ENCODE data around the gene KLHDC8B. TPM values are rescaled to one million over a fixed set of nuclear protein-coding genes. Genes with fewer than 3 reads are reported as not detected.
"Not testable (repeated sequence)": the region's sequence is repeated elsewhere in the genome, so short reads cannot be mapped to it uniquely, and the experiment has no call there.

Gene KLHDC8B
- total RNA-seq, 1 experiment from 2014 or later: 6.8 TPM

GRCh38 chr3:49213541-49213943, 42.1 kb downstream of the KLHDC8B start:
- intact Hi-C loops (cut with micrococcal nuclease; ENCODE audit: unreplicated experiment) (no loop called here), in situ Hi-C loops (cut with HindIII; ENCODE audit: low pct_unique_long_range_greater_than_20kb, low sequenced_read_pairs) (no loop called here)
- BruUV-seq (replicated peaks): no TSS peak
- POLR2A ChIA-PET: no interaction called here
- Histone ChIP-seq H3K4me3 (ENCODE audit: low read depth in 2 of 2, low read length in 2 of 2) (no peak overlapping the region), H3K27ac (ENCODE audit: low read length) (no peak overlapping the region), H3K27me3 (ENCODE audit: control insufficient read depth, insufficient read depth, low read length) (no peaks in the 10 kb centered on the region), H3K9me3 (ENCODE audit: control insufficient read depth, insufficient read depth, low read depth, low read length) (no peaks in the 10 kb centered on the region), H3K36me3 (ENCODE audit: control insufficient read depth, insufficient read depth, low read length) (no peaks in the 10 kb centered on the region), H3K4me1 (ENCODE audit: control insufficient read depth, insufficient read depth, low read length) (0 out of 2 replicates have a peak, but pooled peaks cover 2% of the 10 kb centered on the region)
- DNase-seq (ENCODE audit: low read depth, low spot score) (no peak), ATAC-seq (no peak)
- CTCF ChIA-PET: no interaction called here
- no peak for TF ChIP-seq REST (IDR thresholded peaks at IDR 0.05; ENCODE audit: insufficient read depth in 1 of 2, low read depth in 2 of 2, low read length in 1 of 2)
- TF ChIP-seq POLR2AphosphoS5 (IDR thresholded peaks at IDR 0.05; ENCODE audit: low read depth, low read length): no peak
- no peak for TF ChIP-seq TCF7L2 (IDR thresholded peaks at IDR 0.05; ENCODE audit: low read depth, low read length)
- no peak for TF ChIP-seq SIN3A (IDR thresholded peaks at IDR 0.05; ENCODE audit: borderline replicate concordance, insufficient read depth, low read depth, low read length)
- TF ChIP-seq CTCF (IDR thresholded peaks at IDR 0.05): no peak

GRCh38 chr3:49213998-49214397, 42.6 kb downstream of the KLHDC8B start:
- H3K4me1 ChIP-seq (ENCODE audit: control insufficient read depth, insufficient read depth, low read length): 0 out of 2 replicates have a peak, but pooled peaks cover 2% of the 10 kb centered on the region
- no peaks in the 10 kb centered on the region for H3K27me3 ChIP-seq (ENCODE audit: control insufficient read depth, insufficient read depth, low read length)
- no peaks in the 10 kb centered on the region for H3K36me3 ChIP-seq (ENCODE audit: control insufficient read depth, insufficient read depth, low read length)
- no peaks in the 10 kb centered on the region for H3K9me3 ChIP-seq (ENCODE audit: control insufficient read depth, insufficient read depth, low read depth, low read length)
- DNase-seq (ENCODE audit: low read depth, low spot score): no peak
- in situ Hi-C loops (cut with HindIII; ENCODE audit: low pct_unique_long_range_greater_than_20kb, low sequenced_read_pairs) (no loop called here), intact Hi-C loops (cut with micrococcal nuclease; ENCODE audit: unreplicated experiment) (no loop called here)
- ATAC-seq: no peak
- CTCF ChIA-PET: no interaction called here
- no TSS peak for BruUV-seq (replicated peaks)
- POLR2A ChIA-PET: no interaction called here
- TF ChIP-seq SIN3A (IDR thresholded peaks at IDR 0.05; ENCODE audit: borderline replicate concordance, insufficient read depth, low read depth, low read length) (no peak), TCF7L2 (IDR thresholded peaks at IDR 0.05; ENCODE audit: low read depth, low read length) (no peak), POLR2AphosphoS5 (IDR thresholded peaks at IDR 0.05; ENCODE audit: low read depth, low read length) (no peak), REST (IDR thresholded peaks at IDR 0.05; ENCODE audit: insufficient read depth in 1 of 2, low read depth in 2 of 2, low read length in 1 of 2) (no peak), CTCF (IDR thresholded peaks at IDR 0.05) (no peak)
- H3K27ac ChIP-seq (ENCODE audit: low read length): no peak overlapping the region
- no peak overlapping the region for H3K4me3 ChIP-seq (ENCODE audit: low read depth in 2 of 2, low read length in 2 of 2)

GRCh38 chr3:49216687-49217086, 45.3 kb downstream of the KLHDC8B start:
- H3K4me1 ChIP-seq (ENCODE audit: control insufficient read depth, insufficient read depth, low read length); BruUV-seq (replicated peaks); in situ Hi-C loops (cut with HindIII; ENCODE audit: low pct_unique_long_range_greater_than_20kb, low sequenced_read_pairs); POLR2A ChIA-PET; intact Hi-C loops (cut with micrococcal nuclease; ENCODE audit: unreplicated experiment); H3K9me3 ChIP-seq (ENCODE audit: control insufficient read depth, insufficient read depth, low read depth, low read length); DNase-seq (ENCODE audit: low read depth, low spot score); H3K27me3 ChIP-seq (ENCODE audit: control insufficient read depth, insufficient read depth, low read length); H3K27ac ChIP-seq (ENCODE audit: low read length); CTCF ChIA-PET; H3K4me3 ChIP-seq (ENCODE audit: low read depth in 2 of 2, low read length in 2 of 2); H3K36me3 ChIP-seq (ENCODE audit: control insufficient read depth, insufficient read depth, low read length); ATAC-seq: not testable (repeated sequence)

GRCh38 chr3:49217108-49217507, 45.7 kb downstream of the KLHDC8B start:
- DNase-seq (ENCODE audit: low read depth, low spot score); CTCF ChIA-PET; POLR2A ChIA-PET; ATAC-seq; H3K4me3 ChIP-seq (ENCODE audit: low read depth in 2 of 2, low read length in 2 of 2); H3K9me3 ChIP-seq (ENCODE audit: control insufficient read depth, insufficient read depth, low read depth, low read length); in situ Hi-C loops (cut with HindIII; ENCODE audit: low pct_unique_long_range_greater_than_20kb, low sequenced_read_pairs); intact Hi-C loops (cut with micrococcal nuclease; ENCODE audit: unreplicated experiment); H3K4me1 ChIP-seq (ENCODE audit: control insufficient read depth, insufficient read depth, low read length); BruUV-seq (replicated peaks); H3K27ac ChIP-seq (ENCODE audit: low read length); H3K36me3 ChIP-seq (ENCODE audit: control insufficient read depth, insufficient read depth, low read length); H3K27me3 ChIP-seq (ENCODE audit: control insufficient read depth, insufficient read depth, low read length): not testable (repeated sequence)

Data from Panc1 (cell line).